HG03439 (cell line): ENCODE measurements around the gene GPR12.

Experiments
- ATAC-seq: cut with Tn5 transposase; IDR thresholded peaks from one replicate; pipeline ENCODE4 v1.9.1; 2021; ENCODE audit warnings: mild to moderate bottlenecking, moderate library complexity; ENCODE audit not compliant: unreplicated experiment

The GPR12 gene

GRCh38 chr13:26706381-26706780, 54.2 kb downstream of the GPR12 start:
- no peak for ATAC-seq

- ATAC-seq: no peak
These were observed 55.0 kb downstream of the GPR12 start for GRCh38 chr13:26705536-26705935.
